ENCODE measurements around the gene PCDHGA7.
"Not testable (repeated sequence)": the region's sequence is repeated elsewhere in the genome, so short reads cannot be mapped to it uniquely, and the experiment has no call there.

Gene PCDHGA7

DNA sequence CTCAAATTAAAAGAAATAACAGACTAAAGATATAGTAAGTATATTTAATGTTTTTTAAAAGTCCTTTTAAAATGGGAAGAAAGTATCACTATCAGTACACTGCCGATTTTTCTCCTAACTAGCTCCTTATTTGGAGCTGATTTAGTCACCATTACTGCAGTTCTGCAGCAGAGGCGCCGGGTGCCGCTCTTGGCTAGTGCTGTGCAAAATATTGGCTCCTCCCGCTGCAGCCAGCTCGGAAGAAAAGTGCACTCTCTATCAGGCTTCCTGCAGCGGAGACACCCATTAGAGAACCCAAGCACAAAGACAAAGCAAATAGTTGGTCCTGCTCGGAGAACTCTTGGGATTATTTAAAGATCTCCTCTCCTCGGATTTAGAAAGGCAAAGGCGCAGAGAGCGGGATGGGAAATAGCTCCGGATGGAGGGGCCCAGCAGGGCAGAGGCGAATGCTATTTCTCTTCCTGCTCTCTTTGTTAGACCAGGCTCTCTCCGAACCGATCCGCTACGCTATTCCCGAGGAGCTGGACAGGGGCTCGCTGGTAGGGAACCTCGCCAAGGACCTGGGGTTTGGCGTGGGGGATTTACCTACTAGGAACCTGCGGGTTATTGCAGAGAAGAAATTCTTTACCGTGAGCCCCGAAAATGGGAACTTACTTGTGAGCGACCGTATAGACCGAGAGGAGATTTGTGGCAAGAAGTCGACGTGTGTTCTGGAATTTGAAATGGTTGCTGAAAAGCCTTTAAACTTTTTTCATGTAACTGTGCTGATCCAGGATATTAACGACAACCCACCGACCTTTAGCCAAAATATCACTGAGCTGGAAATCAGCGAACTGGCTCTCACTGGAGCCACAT lies 12.3 kb upstream of the PCDHGA7 start, which contains the start of gene PCDHGB3:
Gene PCDHGB3, plus strand, starts transcription at position 249 of the 855 bp plus-strand sequence. Its CDS starts 153 bp downstream, at position 402.
- no peak for DNase-seq

DNA sequence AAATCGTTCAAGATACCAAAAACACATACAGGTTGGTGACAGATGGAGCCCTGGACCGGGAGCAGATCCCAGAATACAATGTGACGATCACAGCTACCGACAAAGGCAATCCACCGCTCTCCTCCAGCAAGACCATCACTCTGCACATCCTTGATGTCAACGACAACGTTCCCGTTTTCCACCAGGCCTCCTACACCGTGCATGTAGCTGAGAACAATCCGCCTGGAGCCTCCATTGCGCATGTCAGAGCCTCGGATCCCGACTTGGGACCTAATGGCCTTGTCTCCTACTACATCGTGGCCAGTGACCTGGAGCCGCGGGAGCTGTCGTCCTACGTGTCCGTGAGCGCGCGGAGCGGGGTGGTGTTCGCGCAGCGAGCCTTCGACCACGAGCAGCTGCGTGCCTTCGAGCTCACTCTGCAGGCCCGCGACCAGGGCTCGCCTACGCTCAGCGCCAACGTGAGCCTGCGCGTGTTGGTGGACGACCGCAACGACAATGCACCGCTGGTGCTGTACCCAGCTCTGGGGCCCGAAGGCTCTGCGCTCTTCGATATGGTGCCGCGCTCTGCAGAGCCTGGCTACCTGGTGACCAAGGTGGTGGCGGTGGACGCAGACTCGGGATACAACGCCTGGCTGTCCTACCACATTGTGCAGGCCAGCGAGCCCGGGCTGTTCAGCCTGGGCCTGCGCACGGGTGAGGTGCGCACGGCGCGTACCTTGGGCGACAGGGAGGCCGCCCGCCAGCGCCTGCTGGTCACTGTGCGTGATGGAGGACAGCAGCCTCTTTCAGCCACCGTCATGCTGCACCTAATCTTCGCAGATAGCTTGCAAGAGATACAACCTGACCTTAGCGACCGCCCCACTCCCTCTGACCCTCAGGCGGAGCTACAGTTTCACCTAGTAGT lies 10.7 kb upstream of the PCDHGA7 start:
- DNase-seq: no peak

DNA sequence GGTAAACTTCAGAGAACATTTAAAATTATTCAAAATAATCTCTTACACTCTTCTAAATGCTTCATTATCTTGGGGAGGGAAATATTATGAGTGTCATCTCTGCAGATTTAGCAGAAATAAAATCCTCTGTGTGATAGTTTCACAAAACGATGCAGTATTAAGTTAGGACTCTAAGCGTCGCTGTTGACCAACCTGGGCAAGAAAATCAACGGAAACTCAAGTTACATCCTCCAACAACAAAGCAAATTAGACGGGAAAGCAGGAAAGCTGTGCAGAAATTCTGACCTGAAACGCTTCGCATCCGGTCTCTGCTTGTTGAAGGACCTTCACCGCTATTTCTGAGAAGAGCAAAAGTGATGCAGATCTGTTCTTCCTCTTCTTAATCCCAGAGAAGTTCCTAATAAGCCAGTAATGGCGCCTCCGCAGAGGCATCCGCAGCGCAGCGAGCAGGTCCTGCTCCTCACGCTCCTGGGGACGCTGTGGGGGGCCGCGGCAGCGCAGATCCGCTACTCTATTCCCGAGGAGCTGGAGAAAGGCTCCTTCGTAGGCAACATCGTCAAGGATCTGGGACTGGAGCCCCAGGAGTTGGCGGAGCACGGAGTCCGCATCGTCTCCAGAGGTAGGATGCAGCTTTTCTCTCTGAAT lies 8.7 kb upstream of the PCDHGA7 start, which contains the start of gene PCDHGA6:
Gene PCDHGA6, plus strand, starts transcription at position 219 of the 645 bp plus-strand sequence. Its CDS starts 193 bp downstream, at position 412.
- DNase-seq: no peak

DNA sequence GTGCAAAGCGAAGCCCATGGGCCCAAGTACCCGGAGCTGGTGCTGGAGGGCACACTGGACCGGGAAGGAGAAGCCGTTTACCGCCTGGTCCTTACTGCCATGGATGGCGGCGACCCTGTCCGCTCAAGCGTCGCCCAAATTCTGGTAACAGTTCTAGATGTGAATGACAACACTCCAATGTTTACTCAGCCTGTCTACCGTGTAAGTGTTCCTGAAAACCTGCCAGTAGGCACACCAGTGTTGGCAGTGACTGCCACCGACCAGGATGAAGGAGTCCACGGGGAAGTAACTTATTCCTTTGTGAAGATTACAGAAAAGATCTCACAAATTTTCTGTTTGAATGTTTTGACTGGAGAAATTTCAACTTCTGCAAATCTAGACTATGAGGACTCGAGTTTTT lies 7.9 kb upstream of the PCDHGA7 start:
- no peak for DNase-seq

DNA sequence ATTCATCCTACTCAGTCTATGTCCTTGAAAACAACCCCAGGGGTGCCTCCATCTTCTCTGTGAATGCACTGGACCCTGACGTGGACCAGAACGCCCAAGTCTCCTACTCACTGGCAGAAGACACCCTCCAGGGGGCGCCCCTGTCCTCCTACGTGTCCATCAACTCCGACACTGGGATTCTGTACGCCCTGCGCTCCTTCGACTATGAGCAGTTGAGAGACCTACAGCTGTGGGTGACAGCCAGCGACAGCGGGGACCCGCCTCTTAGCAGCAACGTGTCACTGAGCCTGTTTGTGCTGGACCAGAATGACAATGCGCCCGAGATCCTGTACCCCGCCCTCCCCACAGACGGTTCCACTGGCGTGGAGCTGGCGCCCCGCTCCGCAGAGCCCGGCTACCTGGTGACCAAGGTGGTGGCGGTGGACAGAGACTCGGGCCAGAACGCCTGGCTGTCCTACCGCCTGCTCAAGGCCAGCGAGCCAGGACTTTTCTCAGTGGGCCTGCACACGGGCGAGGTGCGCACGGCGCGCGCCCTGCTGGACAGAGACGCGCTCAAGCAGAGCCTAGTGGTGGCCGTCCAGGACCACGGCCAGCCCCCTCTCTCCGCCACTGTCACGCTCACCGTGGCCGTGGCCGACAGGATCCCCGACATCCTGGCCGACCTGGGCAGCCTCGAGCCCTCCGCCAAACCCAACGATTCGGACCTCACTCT lies 6.9 kb upstream of the PCDHGA7 start:
- not testable (repeated sequence) for DNase-seq

DNA sequence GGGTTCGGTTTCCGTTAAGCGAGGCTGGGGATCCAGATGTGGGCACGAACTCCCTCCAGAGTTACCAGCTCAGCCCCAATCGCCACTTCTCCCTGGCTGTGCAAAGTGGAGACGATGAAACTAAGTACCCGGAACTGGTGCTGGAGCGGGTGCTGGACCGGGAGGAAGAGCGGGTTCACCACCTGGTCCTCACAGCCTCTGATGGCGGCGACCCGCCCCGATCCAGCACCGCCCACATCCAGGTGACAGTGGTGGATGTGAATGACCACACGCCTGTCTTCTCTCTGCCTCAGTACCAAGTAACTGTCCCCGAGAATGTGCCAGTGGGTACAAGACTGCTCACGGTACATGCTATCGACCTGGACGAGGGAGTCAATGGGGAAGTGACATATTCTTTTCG lies 803 bp downstream of the PCDHGA7 start:
- no peak for DNase-seq

DNA sequence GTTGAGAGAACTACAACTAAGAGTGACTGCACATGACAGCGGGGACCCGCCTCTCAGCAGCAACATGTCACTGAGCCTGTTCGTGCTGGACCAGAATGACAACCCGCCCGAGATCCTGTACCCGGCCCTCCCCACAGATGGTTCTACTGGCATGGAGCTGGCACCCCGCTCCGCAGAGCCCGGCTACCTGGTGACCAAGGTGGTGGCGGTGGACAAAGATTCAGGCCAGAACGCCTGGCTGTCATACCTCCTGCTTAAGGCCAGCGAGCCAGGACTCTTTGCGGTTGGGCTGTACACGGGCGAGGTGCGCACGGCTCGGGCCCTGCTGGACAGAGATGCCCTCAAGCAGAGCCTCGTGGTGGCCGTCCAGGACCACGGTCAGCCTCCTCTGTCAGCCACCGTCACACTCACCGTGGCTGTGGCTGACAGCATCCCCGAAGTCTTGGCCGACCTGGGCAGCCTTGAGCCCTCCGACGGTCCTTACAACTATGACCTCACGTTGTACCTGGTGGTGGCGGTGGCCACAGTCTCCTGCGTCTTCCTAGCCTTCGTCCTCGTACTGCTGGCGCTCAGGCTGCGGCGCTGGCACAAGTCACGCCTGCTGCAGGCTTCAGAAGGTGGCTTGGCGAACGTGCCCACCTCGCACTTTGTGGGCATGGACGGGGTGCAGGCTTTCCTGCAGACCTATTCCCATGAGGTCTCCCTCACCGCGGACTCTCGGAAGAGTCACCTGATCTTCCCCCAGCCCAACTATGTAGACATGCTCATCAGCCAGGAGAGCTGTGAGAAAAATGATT lies 2.1 kb downstream of the PCDHGA7 start:
- no peak for DNase-seq

DNA sequence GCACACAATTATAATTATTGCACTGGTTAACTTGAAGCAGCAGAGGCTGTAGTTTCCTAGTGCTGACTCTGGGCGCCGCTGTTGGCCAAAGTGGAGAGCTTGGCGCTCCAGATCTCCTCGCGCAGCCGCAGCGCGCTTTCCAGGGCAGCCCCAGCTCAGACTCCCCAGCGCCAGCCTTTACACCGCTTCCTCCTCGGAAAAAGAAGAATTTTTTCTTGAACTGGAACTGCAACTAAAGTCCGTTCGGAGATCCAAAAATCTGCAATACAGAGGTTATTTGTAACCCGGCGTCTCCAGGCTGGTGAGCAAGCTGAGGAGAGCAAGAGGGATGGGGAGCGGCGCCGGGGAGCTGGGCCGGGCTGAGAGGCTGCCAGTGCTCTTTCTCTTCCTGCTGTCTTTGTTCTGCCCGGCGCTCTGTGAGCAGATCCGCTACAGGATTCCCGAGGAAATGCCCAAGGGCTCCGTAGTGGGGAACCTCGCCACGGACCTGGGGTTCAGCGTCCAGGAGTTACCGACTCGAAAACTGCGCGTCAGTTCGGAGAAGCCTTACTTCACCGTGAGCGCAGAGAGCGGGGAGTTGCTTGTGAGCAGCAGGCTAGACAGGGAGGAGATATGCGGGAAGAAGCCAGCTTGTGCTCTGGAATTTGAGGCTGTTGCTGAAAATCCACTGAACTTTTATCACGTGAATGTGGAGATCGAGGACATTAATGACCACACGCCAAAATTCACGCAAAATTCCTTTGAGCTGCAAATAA lies 5.2 kb downstream of the PCDHGA7 start, which contains the start of gene PCDHGB4:
Gene PCDHGB4, plus strand, starts transcription at position 142 of the 755 bp plus-strand sequence. Its CDS starts 187 bp downstream, at position 329.
- not testable (repeated sequence) for DNase-seq

DNA sequence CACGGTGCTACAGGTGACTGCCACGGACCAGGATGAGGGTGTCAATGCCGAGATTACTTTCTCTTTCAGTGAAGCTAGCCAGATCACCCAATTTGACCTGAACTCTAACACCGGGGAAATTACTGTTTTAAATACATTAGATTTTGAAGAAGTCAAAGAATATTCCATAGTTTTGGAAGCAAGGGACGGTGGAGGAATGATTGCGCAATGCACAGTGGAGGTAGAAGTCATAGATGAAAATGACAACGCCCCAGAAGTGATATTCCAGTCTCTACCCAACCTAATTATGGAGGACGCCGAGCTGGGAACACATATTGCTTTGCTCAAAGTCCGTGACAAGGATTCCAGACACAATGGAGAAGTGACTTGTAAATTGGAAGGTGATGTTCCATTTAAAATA lies 6.1 kb downstream of the PCDHGA7 start:
- DNase-seq: no peak

DNA sequence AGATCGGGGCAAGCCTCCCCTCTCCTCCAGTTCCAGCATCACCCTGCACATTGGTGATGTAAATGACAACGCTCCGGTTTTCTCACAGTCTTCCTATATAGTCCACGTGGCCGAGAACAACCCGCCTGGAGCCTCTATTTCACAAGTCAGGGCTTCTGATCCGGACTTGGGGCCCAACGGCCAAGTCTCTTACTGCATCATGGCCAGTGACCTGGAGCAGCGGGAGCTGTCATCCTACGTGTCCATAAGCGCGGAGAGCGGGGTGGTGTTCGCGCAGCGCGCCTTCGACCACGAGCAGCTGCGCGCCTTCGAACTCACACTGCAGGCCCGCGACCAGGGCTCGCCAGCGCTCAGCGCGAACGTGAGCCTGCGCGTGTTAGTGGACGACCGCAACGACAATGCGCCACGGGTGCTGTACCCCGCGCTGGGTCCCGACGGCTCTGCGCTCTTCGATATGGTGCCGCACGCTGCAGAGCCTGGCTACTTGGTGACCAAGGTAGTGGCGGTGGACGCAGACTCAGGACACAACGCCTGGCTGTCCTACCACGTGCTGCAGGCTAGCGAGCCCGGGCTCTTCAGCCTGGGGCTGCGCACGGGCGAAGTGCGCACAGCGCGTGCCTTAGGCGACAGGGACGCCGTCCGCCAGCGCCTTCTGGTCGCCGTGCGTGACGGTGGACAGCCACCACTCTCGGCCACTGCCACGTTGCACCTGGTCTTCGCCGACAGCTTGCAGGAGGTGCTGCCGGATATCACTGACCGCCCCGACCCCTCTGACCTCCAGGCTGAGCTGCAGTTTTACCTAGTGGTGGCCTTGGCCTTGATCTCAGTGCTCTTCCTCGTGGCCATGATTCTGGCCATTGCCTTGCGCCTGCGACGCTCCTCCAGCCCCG lies 6.9 kb downstream of the PCDHGA7 start:
- no peak for DNase-seq

DNA sequence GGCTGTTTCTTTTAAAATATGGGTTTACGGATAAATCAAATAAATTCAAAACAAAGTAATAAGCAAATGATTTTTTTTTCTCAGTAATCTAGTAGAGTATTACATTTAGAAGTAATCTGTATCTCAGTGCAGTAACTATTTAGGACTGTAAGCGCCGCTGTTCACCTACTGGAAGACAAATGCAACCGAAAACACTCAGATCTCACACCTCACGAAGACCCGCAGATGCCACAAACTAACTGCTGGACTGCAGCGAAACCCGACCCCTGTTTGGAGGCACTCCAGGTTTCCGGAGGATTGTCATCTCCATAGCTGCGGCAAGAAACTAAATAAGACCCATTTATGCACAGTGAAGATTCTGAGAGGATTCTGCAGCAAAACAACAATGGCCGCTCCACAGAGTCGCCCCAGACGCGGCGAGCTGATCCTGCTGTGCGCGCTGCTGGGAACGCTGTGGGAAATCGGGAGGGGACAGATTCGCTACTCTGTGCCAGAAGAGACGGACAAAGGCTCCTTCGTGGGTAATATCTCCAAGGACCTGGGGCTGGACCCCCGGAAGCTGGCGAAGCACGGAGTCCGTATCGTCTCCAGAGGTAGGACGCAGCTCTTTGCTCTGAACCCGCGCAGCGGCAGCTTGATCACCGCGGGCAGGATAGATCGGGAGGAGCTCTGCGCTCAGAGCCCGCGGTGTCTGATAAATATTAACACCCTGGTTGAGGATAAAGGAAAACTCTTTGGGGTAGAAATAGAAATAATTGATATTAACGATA lies 10.1 kb downstream of the PCDHGA7 start, which contains the start of gene PCDHGA8:
Gene PCDHGA8, plus strand, starts transcription at position 205 of the 770 bp plus-strand sequence. Its CDS starts 181 bp downstream, at position 386.
- DNase-seq: no peak

DNA sequence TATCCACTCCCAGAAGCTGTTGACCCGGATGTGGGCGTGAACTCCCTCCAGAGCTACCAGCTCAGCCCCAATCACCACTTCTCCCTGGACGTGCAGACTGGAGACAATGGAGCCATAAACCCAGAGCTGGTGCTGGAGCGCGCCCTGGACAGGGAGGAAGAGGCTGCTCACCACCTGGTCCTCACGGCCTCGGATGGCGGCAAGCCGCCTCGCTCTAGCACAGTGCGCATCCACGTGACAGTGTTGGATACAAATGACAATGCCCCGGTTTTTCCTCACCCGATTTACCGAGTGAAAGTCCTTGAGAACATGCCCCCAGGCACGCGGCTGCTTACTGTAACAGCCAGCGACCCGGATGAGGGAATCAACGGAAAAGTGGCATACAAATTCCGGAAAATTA lies 10.7 kb downstream of the PCDHGA7 start:
- DNase-seq: no peak

DNA sequence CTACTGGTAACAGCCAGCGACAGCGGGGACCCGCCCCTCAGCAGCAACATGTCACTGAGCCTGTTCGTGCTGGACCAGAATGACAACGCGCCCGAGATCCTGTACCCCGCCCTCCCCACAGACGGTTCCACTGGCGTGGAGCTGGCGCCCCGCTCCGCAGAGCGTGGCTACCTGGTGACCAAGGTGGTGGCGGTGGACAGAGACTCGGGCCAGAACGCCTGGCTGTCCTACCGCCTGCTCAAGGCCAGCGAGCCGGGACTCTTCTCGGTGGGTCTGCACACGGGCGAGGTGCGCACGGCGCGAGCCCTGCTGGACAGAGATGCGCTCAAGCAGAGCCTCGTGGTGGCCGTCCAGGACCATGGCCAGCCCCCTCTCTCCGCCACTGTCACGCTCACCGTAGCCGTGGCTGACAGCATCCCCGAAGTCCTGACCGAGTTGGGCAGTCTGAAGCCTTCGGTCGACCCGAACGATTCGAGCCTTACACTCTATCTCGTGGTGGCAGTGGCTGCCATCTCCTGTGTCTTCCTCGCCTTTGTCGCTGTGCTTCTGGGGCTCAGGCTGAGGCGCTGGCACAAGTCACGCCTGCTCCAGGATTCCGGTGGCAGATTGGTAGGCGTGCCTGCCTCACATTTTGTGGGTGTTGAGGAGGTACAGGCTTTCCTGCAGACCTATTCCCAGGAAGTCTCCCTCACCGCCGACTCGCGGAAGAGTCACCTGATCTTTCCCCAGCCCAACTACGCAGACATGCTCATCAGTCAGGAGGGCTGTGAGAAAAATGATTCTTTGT lies 12.1 kb downstream of the PCDHGA7 start:
- not testable (repeated sequence) for DNase-seq

DNA sequence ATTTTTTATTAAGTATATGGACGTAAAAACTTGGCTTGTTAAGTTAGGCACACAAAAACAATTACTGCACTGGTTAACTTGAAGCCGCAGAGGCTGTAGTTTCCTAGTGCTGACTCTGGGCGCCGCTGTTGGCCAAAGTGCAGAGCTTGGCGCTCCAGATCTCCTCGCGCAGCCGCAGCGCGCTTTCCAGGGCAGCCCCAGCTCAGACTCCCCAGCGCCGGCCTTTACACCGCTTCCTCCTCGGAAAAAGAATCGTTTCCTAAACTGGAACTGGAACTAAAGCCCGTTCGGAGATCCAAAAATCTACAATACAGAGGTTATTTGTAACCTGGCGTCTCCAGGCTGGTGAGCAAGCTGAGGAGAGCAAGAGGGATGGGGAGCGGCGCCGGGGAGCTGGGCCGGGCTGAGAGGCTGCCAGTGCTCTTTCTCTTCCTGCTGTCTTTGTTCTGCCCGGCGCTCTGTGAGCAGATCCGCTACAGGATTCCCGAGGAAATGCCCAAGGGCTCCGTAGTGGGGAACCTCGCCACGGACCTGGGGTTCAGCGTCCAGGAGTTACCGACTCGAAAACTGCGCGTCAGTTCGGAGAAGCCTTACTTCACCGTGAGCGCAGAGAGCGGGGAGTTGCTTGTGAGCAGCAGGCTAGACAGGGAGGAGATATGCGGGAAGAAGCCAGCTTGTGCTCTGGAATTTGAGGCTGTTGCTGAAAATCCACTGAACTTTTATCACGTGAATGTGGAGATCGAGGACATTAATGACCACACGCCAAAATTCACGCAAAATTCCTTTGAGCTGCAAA lies 15.4 kb downstream of the PCDHGA7 start, which contains the start of gene PCDHGB5:
Gene PCDHGB5, plus strand, starts transcription at position 192 of the 796 bp plus-strand sequence. Its CDS starts 181 bp downstream, at position 373.
- DNase-seq: peak; percentile 42

DNA sequence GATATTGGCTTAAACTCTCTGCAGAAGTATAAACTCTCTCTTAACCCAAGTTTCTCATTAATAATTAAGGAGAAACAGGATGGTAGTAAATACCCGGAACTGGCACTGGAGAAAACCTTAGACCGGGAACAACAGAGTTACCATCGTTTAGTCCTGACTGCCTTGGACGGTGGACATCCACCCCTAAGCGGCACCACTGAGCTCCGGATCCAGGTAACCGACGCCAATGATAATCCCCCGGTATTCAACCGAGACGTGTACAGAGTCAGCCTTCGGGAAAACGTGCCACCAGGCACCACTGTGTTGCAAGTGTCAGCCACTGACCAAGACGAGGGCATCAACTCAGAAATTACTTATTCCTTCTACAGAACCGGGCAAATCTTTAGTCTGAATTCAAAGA lies 16.1 kb downstream of the PCDHGA7 start:
- DNase-seq: no peak

DNA sequence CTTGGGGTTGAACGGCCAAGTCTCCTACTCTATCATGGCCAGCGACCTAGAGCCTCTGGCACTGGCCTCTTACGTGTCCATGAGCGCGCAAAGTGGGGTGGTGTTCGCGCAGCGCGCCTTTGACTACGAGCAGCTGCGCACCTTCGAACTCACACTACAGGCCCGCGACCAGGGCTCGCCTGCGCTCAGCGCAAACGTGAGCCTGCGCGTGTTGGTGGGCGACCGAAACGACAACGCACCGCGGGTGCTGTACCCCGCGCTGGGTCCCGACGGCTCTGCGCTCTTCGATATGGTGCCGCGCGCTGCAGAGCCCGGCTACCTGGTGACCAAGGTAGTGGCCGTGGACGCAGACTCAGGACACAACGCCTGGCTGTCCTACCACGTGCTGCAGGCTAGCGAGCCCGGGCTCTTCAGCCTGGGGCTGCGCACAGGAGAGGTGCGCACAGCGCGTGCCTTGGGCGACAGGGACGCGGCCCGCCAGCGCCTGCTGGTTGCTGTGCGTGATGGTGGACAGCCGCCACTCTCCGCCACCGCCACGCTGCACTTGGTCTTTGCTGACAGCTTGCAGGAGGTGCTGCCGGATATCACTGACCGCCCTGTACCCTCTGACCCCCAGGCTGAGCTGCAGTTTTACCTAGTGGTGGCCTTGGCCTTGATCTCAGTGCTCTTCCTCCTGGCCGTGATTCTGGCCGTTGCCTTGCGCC lies 17.2 kb downstream of the PCDHGA7 start:
- DNase-seq: no peak
